Esophagus squamous epithelium (tissue), 5 donors: Measurements from ENCODE around the gene EPS8L1. TPM values are rescaled to one million over a fixed set of nuclear protein-coding genes. Genes with fewer than 3 reads are reported as not detected.
"Not testable (repeated sequence)": the region's sequence is repeated elsewhere in the genome, so short reads cannot be mapped to it uniquely, and the experiment has no call there.

Source experiments
- DNase-seq: peaks from one replicate; lab custom pipeline; 2025; lab: John Stamatoyannopoulos, UW
- H3K27ac ChIP-seq, 4 donors: fragments of 200-600 bp; sonication (generic); one replicate each; pipeline ENCODE4 v1.5.1; 2016 to 2019; ENCODE audit warnings: mild to moderate bottlenecking in 1 of 4
- H3K27me3 ChIP-seq, 4 donors: fragments of 200-600 bp; sonication (generic); 1 replicate in 3 of 4; 2 replicates in 1 of 4; pipeline versions ENCODE4 v1.5.1 to v1.6.0; 2017 to 2021; ENCODE audit warnings: antibody characterized with exemption in 1 of 4
- H3K36me3 ChIP-seq, 3 donors: fragments of 200-600 bp; sonication (generic); one replicate each; pipeline ENCODE4 v1.5.1; 2016 to 2019
- H3K4me1 ChIP-seq, 3 donors: fragments of 200-600 bp; sonication (generic); one replicate each; pipeline ENCODE4 v1.5.1; 2017 to 2019
- H3K4me3 ChIP-seq, 4 donors: fragments of 200-600 bp; sonication (generic); 1 replicate in 3 of 4; 2 replicates in 1 of 4; pipeline ENCODE4 v1.5.1; 2016 to 2019; ENCODE audit warnings: mild to moderate bottlenecking in 2 of 4, moderate library complexity in 1 of 4
- H3K9me3 ChIP-seq, 3 donors: fragments of 200-600 bp; sonication (generic); one replicate each; pipeline ENCODE4 v1.5.1; 2016 to 2019
- CTCF ChIP-seq, 6 experiments: fragments of 450-650 bp in 4 of 6; fragments of 200-600 bp in 2 of 6; sonication (generic) in 2 of 6; IDR thresholded peaks; one replicate each; pipeline ENCODE4 v1.5.1; 2016 to 2019; ENCODE audit warnings: antibody characterized with exemption in 6 of 6, mild to moderate bottlenecking in 4 of 6, moderate library complexity in 4 of 6
- POLR2A ChIP-seq, 4 donors: fragments of 450-650 bp; IDR thresholded peaks; one replicate each; pipeline ENCODE4 v1.6.1; 2017; ENCODE audit warnings: antibody characterized with exemption in 4 of 4, mild to moderate bottlenecking in 4 of 4, moderate library complexity in 3 of 4
- WGBS, 2 donors: methylation state at CpG; one replicate each; pipeline ENCODE4 v1.1.5; 2018; 5-methylcytosine and 5-hydroxymethylcytosine counted together
- intact Hi-C: fragments of 100-400 bp; cut with DNase I; formaldehyde crosslinking; loops from one replicate; pipeline ENCODE4 v1.15.0; 2022
- total RNA-seq, 4 donors: library from RNA; depleted of rRNA; stranded (reverse); fragments of >200 nt; gene quantifications; one replicate each; pipeline ENCODE4 v1.1.0, GENCODE V29; 2016
- donor health status: DM: yes; HTN: yes; CAD: no.

The EPS8L1 gene
- total RNA-seq, 4 donors from 2014 or later, result 151 to 341 (median 286) TPM

DNA sequence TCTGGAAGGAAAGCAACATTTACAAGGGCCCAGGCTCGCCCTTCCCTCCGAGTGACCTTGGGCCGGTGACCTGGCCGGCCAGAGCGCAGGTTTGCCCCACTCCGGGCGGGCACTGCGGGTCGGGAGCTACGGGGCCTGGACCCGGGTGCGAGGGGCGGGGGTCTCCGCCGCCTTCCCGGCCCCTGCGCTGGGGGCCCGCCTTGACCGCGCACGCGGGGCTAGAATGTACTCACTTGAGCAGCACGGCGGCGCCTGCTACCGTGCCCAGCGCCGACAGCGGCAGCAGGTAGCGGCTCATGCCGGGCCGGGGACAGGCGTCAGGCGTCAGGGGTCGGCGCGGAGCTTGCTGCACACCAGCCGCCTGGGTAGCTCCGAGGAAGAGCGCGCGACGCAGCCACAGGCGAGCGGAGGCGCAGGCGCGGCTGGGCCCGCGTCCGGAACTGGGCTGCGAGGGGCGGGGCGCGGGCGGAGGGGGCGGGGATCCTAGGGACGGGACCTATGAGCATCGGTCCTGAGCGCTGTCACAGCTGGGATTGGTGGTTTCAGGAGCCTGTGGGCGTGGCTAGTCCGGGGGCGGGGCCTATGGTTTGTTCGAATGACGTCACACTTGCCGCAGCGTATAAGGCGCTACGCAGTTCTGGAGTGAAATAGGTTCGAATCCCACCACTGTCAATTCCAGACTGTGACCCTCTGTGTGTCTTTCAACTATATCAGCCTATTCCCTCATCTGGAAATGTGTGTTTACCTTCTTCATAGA lies 12.8 kb upstream of the EPS8L1 start, which contains the start of gene RDH13:
Gene RDH13 (minus strand): TSS at position 414 of the 757 bp plus-strand sequence. CDS start 116 bp downstream, at position 298.
- peak within 1 kb of the TSS; percentile 52 to 97 (median 88) for H3K4me3 ChIP-seq
- DNase-seq, result peak; percentile 76
- H3K4me1 ChIP-seq, result peaks cover 6 to 35% (median 6%) of the 10 kb centered on the region in 3 donors
- H3K9me3 ChIP-seq, result no peaks in the 10 kb centered on the region
- TF ChIP-seq CTCF (IDR thresholded peaks at IDR 0.05) (no peak), POLR2A (IDR thresholded peaks at IDR 0.05) (peak in 2 of 4 donors; percentile 51 to 56)
- intact Hi-C loops, result no loop called here
- H3K36me3 ChIP-seq, result peaks cover 0 to 30% (median 8%) of the 10 kb centered on the region in 3 donors
- H3K27ac ChIP-seq, result peak within 1 kb of the TSS; percentile 26 to 89 (median 77)
- WGBS, 2 donors, result 1 to 4% methylated on average over 16 to 19 of the region's 70 CpGs
- H3K27me3 ChIP-seq, result peaks cover 0 to 23% (median 0%) of the 10 kb centered on the region in 4 donors

- 73% methylated on average over 3 of the region's 3 CpGs; no CpG with 5 or more reads in 1 of the 2 donors for WGBS, 2 donors
- H3K9me3 ChIP-seq, result no peaks in the 10 kb centered on the region
- intact Hi-C loops, result no loop called here
- H3K4me3 ChIP-seq, result peak overlapping the region; percentile 52 to 97 (median 88)
- no peak for TF ChIP-seq POLR2A (IDR thresholded peaks at IDR 0.05)
- no peak for TF ChIP-seq CTCF (IDR thresholded peaks at IDR 0.05)
- H3K4me1 ChIP-seq, result peaks cover 6 to 39% (median 6%) of the 10 kb centered on the region in 3 donors
- peak overlapping the region in 3 of 4 donors; percentile 16 to 89 (median 73) for H3K27ac ChIP-seq
- H3K36me3 ChIP-seq, result peaks cover 0 to 25% (median 2%) of the 10 kb centered on the region in 3 donors
- no peak for DNase-seq
- H3K27me3 ChIP-seq, result peaks cover 0 to 28% (median 0%) of the 10 kb centered on the region in 4 donors
Observed at GRCh38 chr19:55063492-55063843, 12.2 kb upstream of the EPS8L1 start.

- intact Hi-C loops, H3K36me3 ChIP-seq, H3K4me3 ChIP-seq, DNase-seq, H3K9me3 ChIP-seq, H3K27ac ChIP-seq: not testable (repeated sequence)
- Histone ChIP-seq H3K4me1 (peaks cover 6 to 52% (median 6%) of the 10 kb centered on the region in 3 donors), H3K27me3 (peaks cover 0 to 45% (median 7%) of the 10 kb centered on the region in 4 donors)
- WGBS, 2 donors, result 79 to 81% methylated on average over 9 of the region's 9 CpGs
Observed at GRCh38 chr19:55065516-55065915, 10.2 kb upstream of the EPS8L1 start.

- DNase-seq, result no peak
Observed at GRCh38 chr19:55066107-55066709, 9.5 kb upstream of the EPS8L1 start.

GRCh38 chr19:55067869-55068268 lies 7.8 kb upstream of the EPS8L1 start:
- Histone ChIP-seq H3K4me3 (peak overlapping the region in 2 of 4 donors; percentile 10 to 18), H3K27me3 (peaks cover 0 to 69% (median 7%) of the 10 kb centered on the region in 4 donors), H3K9me3 (no peaks in the 10 kb centered on the region), H3K27ac (peak overlapping the region in 3 of 4 donors; percentile 83 to 91 (median 88)), H3K36me3 (no peaks in the 10 kb centered on the region), H3K4me1 (peaks cover 0 to 45% (median 7%) of the 10 kb centered on the region in 3 donors)
- intact Hi-C loops, result no loop called here
- no peak for TF ChIP-seq POLR2A (IDR thresholded peaks at IDR 0.05)
- no peak for TF ChIP-seq CTCF (IDR thresholded peaks at IDR 0.05)
- DNase-seq, result no peak
- whole genome bisulfite sequencing, 2 donors, result 24 to 35% methylated on average over 3 of the region's 3 CpGs

More at GRCh38 chr19:55066107-55066709, 9.5 kb upstream of the EPS8L1 start:
- Histone ChIP-seq H3K4me1 (peaks cover 6 to 52% (median 9%) of the 10 kb centered on the region in 3 donors), H3K9me3 (no peaks in the 10 kb centered on the region), H3K4me3 (no peak overlapping the region), H3K27me3 (peaks cover 0 to 52% (median 7%) of the 10 kb centered on the region in 4 donors), H3K36me3 (no peaks in the 10 kb centered on the region), H3K27ac (no peak overlapping the region)
- intact Hi-C loops, result no loop called here
- WGBS, 2 donors, result 8 to 39% methylated on average over 2 of the region's 2 CpGs
- TF ChIP-seq CTCF (IDR thresholded peaks at IDR 0.05) (no peak), POLR2A (IDR thresholded peaks at IDR 0.05) (no peak)
